Ovary (tissue), 3 donors: ENCODE data around the gene RSU1.

Source experiments
- CTCF ChIP-seq, 3 donors: fragments of 450-650 bp in 2 of 3; fragments of 200-600 bp in 1 of 3; IDR thresholded peaks; one replicate each; pipeline versions ENCODE4 v1.5.1 to v1.8.0; 2016 to 2022; ENCODE audit warnings: antibody characterized with exemption in 3 of 3, mild to moderate bottlenecking in 1 of 3
- POLR2A ChIP-seq: fragments of 450-650 bp; IDR thresholded peaks from one replicate; pipeline ENCODE4 v1.6.1; 2017; ENCODE audit warnings: antibody characterized with exemption, mild to moderate bottlenecking, moderate library complexity
- donor health status: DM: no; HTN: no; CAD: no.

GRCh38 chr10:16689227-16689626, 128.0 kb downstream of the RSU1 start:
- TF ChIP-seq CTCF (IDR thresholded peaks at IDR 0.05) (no peak), POLR2A (no peak)
